A549 (cell line): Measurements from ENCODE around the gene N4BP2L2.

ENCODE experiments used
- CEBPB ChIP-seq, 2 experiments: fragments of >200 bp in 1 of 2; sonication (Bioruptor Twin) in 1 of 2; formaldehyde crosslinking in 1 of 2; IDR thresholded peaks; 2 replicates each; pipeline ENCODE4 v1.6.1; 2012 to 2016
- JUNB ChIP-seq: fragments of >200 bp; sonication (Bioruptor Twin); formaldehyde crosslinking; IDR thresholded peaks from 2 replicates; pipeline ENCODE4 v1.6.1; 2016
- POLR2A ChIP-seq: IDR thresholded peaks from 2 replicates; pipeline ENCODE4 v1.6.1; 2012; ENCODE audit warnings: mild to moderate bottlenecking, low read length
- RNF2 ChIP-seq: fragments of 200-600 bp; sonication (generic); IDR thresholded peaks from 2 replicates; pipeline ENCODE4 v1.6.1; 2016; ENCODE audit warnings: low read depth, mild to moderate bottlenecking, antibody characterized with exemption, moderate library complexity, borderline replicate concordance
- TF ChIP-seq, protein P1 (sequence below): fragments of >200 bp; sonication (Bioruptor Twin); formaldehyde crosslinking; IDR thresholded peaks from 3 replicates; pipeline ENCODE4 v1.5.1; 2016
- TF ChIP-seq, protein P2 (sequence below): fragments of 200-600 bp; sonication (generic); IDR thresholded peaks from 2 replicates; pipeline ENCODE4 v1.6.1; 2016; ENCODE audit warnings: antibody characterized with exemption, mild to moderate bottlenecking, moderate library complexity

DNA sequence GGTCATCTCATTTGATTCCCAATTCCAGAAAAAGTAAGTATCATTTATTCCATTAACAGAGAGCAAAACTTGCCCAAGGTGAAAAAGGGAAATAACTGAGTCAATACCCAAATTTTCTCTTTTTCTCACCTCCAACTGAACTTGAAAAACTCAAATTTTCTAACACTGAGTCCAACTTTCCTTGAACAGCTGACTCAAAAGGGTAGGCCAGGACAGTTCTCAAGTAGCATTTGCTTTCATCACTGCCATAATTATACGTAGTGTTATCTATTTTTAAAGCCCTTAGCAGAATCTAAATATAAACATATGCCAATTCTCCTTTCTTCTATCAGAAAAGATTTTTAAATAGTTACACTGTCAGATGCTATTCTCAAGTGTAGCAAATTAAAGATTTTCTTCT is 3.5 kb downstream of the N4BP2L2 start:
- TF ChIP-seq, protein P1, sequence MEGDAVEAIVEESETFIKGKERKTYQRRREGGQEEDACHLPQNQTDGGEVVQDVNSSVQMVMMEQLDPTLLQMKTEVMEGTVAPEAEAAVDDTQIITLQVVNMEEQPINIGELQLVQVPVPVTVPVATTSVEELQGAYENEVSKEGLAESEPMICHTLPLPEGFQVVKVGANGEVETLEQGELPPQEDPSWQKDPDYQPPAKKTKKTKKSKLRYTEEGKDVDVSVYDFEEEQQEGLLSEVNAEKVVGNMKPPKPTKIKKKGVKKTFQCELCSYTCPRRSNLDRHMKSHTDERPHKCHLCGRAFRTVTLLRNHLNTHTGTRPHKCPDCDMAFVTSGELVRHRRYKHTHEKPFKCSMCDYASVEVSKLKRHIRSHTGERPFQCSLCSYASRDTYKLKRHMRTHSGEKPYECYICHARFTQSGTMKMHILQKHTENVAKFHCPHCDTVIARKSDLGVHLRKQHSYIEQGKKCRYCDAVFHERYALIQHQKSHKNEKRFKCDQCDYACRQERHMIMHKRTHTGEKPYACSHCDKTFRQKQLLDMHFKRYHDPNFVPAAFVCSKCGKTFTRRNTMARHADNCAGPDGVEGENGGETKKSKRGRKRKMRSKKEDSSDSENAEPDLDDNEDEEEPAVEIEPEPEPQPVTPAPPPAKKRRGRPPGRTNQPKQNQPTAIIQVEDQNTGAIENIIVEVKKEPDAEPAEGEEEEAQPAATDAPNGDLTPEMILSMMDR = no peak
- TF ChIP-seq, protein P2, sequence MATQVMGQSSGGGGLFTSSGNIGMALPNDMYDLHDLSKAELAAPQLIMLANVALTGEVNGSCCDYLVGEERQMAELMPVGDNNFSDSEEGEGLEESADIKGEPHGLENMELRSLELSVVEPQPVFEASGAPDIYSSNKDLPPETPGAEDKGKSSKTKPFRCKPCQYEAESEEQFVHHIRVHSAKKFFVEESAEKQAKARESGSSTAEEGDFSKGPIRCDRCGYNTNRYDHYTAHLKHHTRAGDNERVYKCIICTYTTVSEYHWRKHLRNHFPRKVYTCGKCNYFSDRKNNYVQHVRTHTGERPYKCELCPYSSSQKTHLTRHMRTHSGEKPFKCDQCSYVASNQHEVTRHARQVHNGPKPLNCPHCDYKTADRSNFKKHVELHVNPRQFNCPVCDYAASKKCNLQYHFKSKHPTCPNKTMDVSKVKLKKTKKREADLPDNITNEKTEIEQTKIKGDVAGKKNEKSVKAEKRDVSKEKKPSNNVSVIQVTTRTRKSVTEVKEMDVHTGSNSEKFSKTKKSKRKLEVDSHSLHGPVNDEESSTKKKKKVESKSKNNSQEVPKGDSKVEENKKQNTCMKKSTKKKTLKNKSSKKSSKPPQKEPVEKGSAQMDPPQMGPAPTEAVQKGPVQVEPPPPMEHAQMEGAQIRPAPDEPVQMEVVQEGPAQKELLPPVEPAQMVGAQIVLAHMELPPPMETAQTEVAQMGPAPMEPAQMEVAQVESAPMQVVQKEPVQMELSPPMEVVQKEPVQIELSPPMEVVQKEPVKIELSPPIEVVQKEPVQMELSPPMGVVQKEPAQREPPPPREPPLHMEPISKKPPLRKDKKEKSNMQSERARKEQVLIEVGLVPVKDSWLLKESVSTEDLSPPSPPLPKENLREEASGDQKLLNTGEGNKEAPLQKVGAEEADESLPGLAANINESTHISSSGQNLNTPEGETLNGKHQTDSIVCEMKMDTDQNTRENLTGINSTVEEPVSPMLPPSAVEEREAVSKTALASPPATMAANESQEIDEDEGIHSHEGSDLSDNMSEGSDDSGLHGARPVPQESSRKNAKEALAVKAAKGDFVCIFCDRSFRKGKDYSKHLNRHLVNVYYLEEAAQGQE = no peak
- TF ChIP-seq CEBPB (IDR thresholded peaks at IDR 0.05) (no peak), POLR2A (no peak), JUNB (no peak), RNF2 (no peak)
